ENCODE measurements around the gene PALLD.

Gene PALLD

GRCh38 chr4:168790898-168791297 is 294.0 kb downstream of the PALLD start:
- ATAC-seq (ENCODE audit: low read depth) (no peak), DNase-seq (ENCODE audit: low spot score) (no peak)
- Histone ChIP-seq H3K4me1 (ENCODE audit: insufficient read depth, poor library complexity, severe bottlenecking) (peaks cover 4% of the 10 kb centered on the region), H3K27ac (ENCODE audit: poor library complexity, severe bottlenecking) (no peak overlapping the region), H3K36me3 (ENCODE audit: low read depth) (no peaks in the 10 kb centered on the region), H3K9me3 (ENCODE audit: severe bottlenecking) (no peaks in the 10 kb centered on the region), H3K27me3 (ENCODE audit: insufficient read depth, poor library complexity, severe bottlenecking) (no peaks in the 10 kb centered on the region), H3K4me3 (ENCODE audit: severe bottlenecking) (no peak overlapping the region)
- TF ChIP-seq, protein P1, sequence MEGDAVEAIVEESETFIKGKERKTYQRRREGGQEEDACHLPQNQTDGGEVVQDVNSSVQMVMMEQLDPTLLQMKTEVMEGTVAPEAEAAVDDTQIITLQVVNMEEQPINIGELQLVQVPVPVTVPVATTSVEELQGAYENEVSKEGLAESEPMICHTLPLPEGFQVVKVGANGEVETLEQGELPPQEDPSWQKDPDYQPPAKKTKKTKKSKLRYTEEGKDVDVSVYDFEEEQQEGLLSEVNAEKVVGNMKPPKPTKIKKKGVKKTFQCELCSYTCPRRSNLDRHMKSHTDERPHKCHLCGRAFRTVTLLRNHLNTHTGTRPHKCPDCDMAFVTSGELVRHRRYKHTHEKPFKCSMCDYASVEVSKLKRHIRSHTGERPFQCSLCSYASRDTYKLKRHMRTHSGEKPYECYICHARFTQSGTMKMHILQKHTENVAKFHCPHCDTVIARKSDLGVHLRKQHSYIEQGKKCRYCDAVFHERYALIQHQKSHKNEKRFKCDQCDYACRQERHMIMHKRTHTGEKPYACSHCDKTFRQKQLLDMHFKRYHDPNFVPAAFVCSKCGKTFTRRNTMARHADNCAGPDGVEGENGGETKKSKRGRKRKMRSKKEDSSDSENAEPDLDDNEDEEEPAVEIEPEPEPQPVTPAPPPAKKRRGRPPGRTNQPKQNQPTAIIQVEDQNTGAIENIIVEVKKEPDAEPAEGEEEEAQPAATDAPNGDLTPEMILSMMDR (IDR thresholded peaks at IDR 0.05; ENCODE audit: poor library complexity, severe bottlenecking), result no peak

DNA sequence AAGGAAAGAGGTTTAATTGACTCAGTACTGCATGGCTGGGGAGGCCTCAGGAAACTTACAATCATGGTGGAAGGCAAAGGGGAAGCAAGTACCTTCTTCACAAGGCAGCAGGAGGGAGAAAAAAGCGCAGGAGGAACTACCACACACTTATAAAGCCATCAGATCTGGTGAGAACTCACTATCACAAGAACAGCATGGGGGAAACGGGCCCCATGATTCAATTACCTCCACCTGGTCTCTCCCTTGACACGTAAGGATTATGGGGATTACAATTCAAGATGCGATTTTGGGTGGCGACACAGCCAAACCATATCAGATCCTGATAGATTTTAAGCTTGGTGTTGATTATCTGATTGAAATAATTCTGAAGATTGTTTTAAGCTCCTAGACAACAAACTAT is 294.5 kb downstream of the PALLD start:
- DNase-seq (ENCODE audit: low spot score) (no peak), ATAC-seq (ENCODE audit: low read depth) (no peak)
- TF ChIP-seq, protein P1 (IDR thresholded peaks at IDR 0.05; ENCODE audit: poor library complexity, severe bottlenecking), result no peak
- H3K4me1 ChIP-seq (ENCODE audit: insufficient read depth, poor library complexity, severe bottlenecking), result peaks cover 9% of the 10 kb centered on the region
- H3K36me3 ChIP-seq (ENCODE audit: low read depth), result no peaks in the 10 kb centered on the region
- H3K27ac ChIP-seq (ENCODE audit: poor library complexity, severe bottlenecking), result no peak overlapping the region
- H3K4me3 ChIP-seq (ENCODE audit: severe bottlenecking), result no peak overlapping the region
- no peaks in the 10 kb centered on the region for H3K9me3 ChIP-seq (ENCODE audit: severe bottlenecking)
- H3K27me3 ChIP-seq (ENCODE audit: insufficient read depth, poor library complexity, severe bottlenecking), result no peaks in the 10 kb centered on the region

GRCh38 chr4:168793542-168793941 is 296.7 kb downstream of the PALLD start:
- H3K9me3 ChIP-seq (ENCODE audit: severe bottlenecking), result no peaks in the 10 kb centered on the region
- no peaks in the 10 kb centered on the region for H3K27me3 ChIP-seq (ENCODE audit: insufficient read depth, poor library complexity, severe bottlenecking)
- H3K4me1 ChIP-seq (ENCODE audit: insufficient read depth, poor library complexity, severe bottlenecking), result peaks cover 24% of the 10 kb centered on the region
- TF ChIP-seq, protein P1 (IDR thresholded peaks at IDR 0.05; ENCODE audit: poor library complexity, severe bottlenecking), result no peak
- no peak for DNase-seq (ENCODE audit: low spot score)
- no peak for ATAC-seq (ENCODE audit: low read depth)
- H3K36me3 ChIP-seq (ENCODE audit: low read depth), result no peaks in the 10 kb centered on the region
- H3K27ac ChIP-seq (ENCODE audit: poor library complexity, severe bottlenecking), result no peak overlapping the region
- no peak overlapping the region for H3K4me3 ChIP-seq (ENCODE audit: severe bottlenecking)

DNA sequence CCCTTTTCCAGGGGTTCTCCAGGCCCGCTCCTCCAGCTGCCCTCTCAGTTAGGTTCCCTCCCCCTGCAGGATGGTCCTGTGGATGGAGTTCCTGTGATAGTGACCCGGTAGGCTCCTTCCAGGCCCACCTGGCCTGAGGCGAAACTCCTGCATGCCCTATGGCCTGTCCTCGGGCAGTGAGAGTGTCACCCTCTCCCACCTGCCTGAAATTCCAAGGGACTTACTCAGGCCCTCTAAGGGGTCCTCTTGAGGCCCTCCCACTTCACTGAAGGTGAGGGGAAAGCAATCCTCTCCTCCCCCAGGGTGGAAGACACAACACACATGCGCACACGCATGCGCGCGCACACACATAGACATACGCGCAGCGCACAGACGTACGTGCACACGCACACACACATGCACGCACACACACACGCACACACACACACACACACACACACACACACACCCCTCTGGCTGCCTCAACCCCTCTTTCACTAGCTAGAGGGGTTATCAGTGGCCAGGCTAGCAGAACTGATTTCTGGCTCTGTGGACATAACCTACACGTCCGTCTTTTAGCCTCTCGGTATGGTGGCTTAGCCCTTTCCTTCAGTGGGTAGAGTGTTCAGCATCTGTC is 297.3 kb downstream of the PALLD start:
- Histone ChIP-seq H3K9me3 (ENCODE audit: severe bottlenecking) (no peaks in the 10 kb centered on the region), H3K27ac (ENCODE audit: poor library complexity, severe bottlenecking) (no peak overlapping the region), H3K4me1 (ENCODE audit: insufficient read depth, poor library complexity, severe bottlenecking) (peaks cover 24% of the 10 kb centered on the region), H3K27me3 (ENCODE audit: insufficient read depth, poor library complexity, severe bottlenecking) (no peaks in the 10 kb centered on the region), H3K36me3 (ENCODE audit: low read depth) (no peaks in the 10 kb centered on the region), H3K4me3 (ENCODE audit: severe bottlenecking) (no peak overlapping the region)
- DNase-seq (ENCODE audit: low spot score) (no peak), ATAC-seq (ENCODE audit: low read depth) (no peak)
- TF ChIP-seq, protein P1 (IDR thresholded peaks at IDR 0.05; ENCODE audit: poor library complexity, severe bottlenecking), result no peak

- ATAC-seq (ENCODE audit: low read depth) (no peak), DNase-seq (ENCODE audit: low spot score) (no peak)
- Histone ChIP-seq H3K4me1 (ENCODE audit: insufficient read depth, poor library complexity, severe bottlenecking) (peaks cover 21% of the 10 kb centered on the region), H3K27ac (ENCODE audit: poor library complexity, severe bottlenecking) (peak overlapping the region; percentile 88), H3K4me3 (ENCODE audit: severe bottlenecking) (no peak overlapping the region), H3K27me3 (ENCODE audit: insufficient read depth, poor library complexity, severe bottlenecking) (no peaks in the 10 kb centered on the region), H3K36me3 (ENCODE audit: low read depth) (no peaks in the 10 kb centered on the region), H3K9me3 (ENCODE audit: severe bottlenecking) (no peaks in the 10 kb centered on the region)
- TF ChIP-seq, protein P1 (IDR thresholded peaks at IDR 0.05; ENCODE audit: poor library complexity, severe bottlenecking), result no peak
These were observed 298.0 kb downstream of the PALLD start for GRCh38 chr4:168794881-168795280.

Measured in RWPE2 (cell line).